Measurements from ENCODE around the gene SREK1.

The SREK1 gene

GRCh38 chr5:66168226-66168625, 24.1 kb downstream of the SREK1 start:
- Histone ChIP-seq H3K36me3 (ENCODE audit: control insufficient read depth, low read length) (peaks cover 83% of the 10 kb centered on the region), H3K9me3 (ENCODE audit: control insufficient read depth, insufficient read depth, low read length) (no peaks in the 10 kb centered on the region), H4K20me1 (ENCODE audit: control insufficient read depth, insufficient read depth, low read depth, low read length) (no peaks in the 10 kb centered on the region), H3K4me3 (ENCODE audit: low read length) (no peak overlapping the region), H3K4me2 (ENCODE audit: low read length) (peak overlapping the region; percentile 63), H3K27ac (ENCODE audit: low read depth, low read length) (peak overlapping the region; percentile 74), H3K79me2 (ENCODE audit: control insufficient read depth, low read length) (peaks cover 42% of the 10 kb centered on the region), H3K27me3 (ENCODE audit: control insufficient read depth, low read length) (no peaks in the 10 kb centered on the region), H3F3A (ENCODE audit: control insufficient read depth, insufficient read depth) (peaks cover 36% of the 10 kb centered on the region), H3K9me2 (replicated peaks; ENCODE audit: control insufficient read depth, low read length) (no peaks in the 10 kb centered on the region), H3K4me1 (ENCODE audit: control insufficient read depth, low read length) (peaks cover 80% of the 10 kb centered on the region)
- TF ChIP-seq, protein P1, sequence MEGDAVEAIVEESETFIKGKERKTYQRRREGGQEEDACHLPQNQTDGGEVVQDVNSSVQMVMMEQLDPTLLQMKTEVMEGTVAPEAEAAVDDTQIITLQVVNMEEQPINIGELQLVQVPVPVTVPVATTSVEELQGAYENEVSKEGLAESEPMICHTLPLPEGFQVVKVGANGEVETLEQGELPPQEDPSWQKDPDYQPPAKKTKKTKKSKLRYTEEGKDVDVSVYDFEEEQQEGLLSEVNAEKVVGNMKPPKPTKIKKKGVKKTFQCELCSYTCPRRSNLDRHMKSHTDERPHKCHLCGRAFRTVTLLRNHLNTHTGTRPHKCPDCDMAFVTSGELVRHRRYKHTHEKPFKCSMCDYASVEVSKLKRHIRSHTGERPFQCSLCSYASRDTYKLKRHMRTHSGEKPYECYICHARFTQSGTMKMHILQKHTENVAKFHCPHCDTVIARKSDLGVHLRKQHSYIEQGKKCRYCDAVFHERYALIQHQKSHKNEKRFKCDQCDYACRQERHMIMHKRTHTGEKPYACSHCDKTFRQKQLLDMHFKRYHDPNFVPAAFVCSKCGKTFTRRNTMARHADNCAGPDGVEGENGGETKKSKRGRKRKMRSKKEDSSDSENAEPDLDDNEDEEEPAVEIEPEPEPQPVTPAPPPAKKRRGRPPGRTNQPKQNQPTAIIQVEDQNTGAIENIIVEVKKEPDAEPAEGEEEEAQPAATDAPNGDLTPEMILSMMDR (IDR thresholded peaks at IDR 0.05; ENCODE audit: low read depth, low read length, poor library complexity, severe bottlenecking) = no peak
- TF ChIP-seq EZH2phosphoT487 (IDR thresholded peaks at IDR 0.05; ENCODE audit: borderline replicate concordance, low read length) = no peak

GRCh38 chr5:66169534-66169933, 25.4 kb downstream of the SREK1 start:
- peaks cover 83% of the 10 kb centered on the region for H3K36me3 ChIP-seq (ENCODE audit: control insufficient read depth, low read length)

DNA sequence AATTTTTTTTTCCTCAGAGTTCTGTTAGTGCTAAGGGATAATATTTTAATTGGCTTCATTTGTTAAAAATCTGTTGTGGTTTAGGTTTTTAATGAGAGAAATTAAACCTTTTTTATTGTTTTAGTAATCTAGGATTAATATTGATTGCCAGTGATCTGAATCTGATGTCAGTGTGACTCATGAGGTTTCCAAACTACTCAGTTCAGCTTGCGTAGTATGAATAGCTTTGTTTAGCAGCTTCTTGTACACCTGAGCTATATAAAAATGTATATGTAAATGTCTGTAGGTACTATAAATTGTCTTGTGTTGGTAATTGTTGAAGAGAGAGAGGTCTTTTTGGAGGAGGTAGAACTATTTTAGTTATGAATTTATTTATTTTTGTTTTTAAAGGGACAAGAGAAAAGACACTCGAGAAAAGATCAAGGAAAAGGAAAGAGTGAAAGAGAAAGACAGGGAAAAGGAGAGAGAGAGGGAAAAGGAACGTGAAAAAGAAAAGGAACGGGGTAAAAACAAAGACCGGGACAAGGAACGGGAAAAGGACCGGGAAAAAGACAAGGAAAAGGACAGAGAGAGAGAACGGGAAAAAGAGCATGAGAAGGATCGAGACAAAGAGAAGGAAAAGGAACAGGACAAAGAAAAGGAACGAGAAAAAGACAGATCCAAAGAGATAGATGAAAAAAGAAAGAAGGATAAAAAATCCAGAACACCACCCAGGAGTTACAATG, 26.3 kb downstream of the SREK1 start:
- peaks cover 44% of the 10 kb centered on the region for H3K79me2 ChIP-seq (ENCODE audit: control insufficient read depth, low read length)
- peaks cover 38% of the 10 kb centered on the region for H3F3A ChIP-seq (ENCODE audit: control insufficient read depth, insufficient read depth)
- peak overlapping the region; percentile 63 for H3K4me2 ChIP-seq (ENCODE audit: low read length)
- no peaks in the 10 kb centered on the region for H4K20me1 ChIP-seq (ENCODE audit: control insufficient read depth, insufficient read depth, low read depth, low read length)
- peak overlapping the region; percentile 36 for H3K4me3 ChIP-seq (ENCODE audit: low read length)
- peak overlapping the region; percentile 74 for H3K27ac ChIP-seq (ENCODE audit: low read depth, low read length)
- no peaks in the 10 kb centered on the region for H3K27me3 ChIP-seq (ENCODE audit: control insufficient read depth, low read length)
- TF ChIP-seq, protein P1 (IDR thresholded peaks at IDR 0.05; ENCODE audit: low read depth, low read length, poor library complexity, severe bottlenecking) = no peak
- TF ChIP-seq EZH2phosphoT487 (IDR thresholded peaks at IDR 0.05; ENCODE audit: borderline replicate concordance, low read length) = no peak
- peaks cover 65% of the 10 kb centered on the region for H3K4me1 ChIP-seq (ENCODE audit: control insufficient read depth, low read length)
- peaks cover 85% of the 10 kb centered on the region for H3K36me3 ChIP-seq (ENCODE audit: control insufficient read depth, low read length)
- no peaks in the 10 kb centered on the region for H3K9me3 ChIP-seq (ENCODE audit: control insufficient read depth, insufficient read depth, low read length)
- no peaks in the 10 kb centered on the region for H3K9me2 ChIP-seq (replicated peaks; ENCODE audit: control insufficient read depth, low read length)

More at GRCh38 chr5:66169534-66169933, 25.4 kb downstream of the SREK1 start:
- H3K4me1 ChIP-seq (ENCODE audit: control insufficient read depth, low read length) = peaks cover 71% of the 10 kb centered on the region
- TF ChIP-seq EZH2phosphoT487 (IDR thresholded peaks at IDR 0.05; ENCODE audit: borderline replicate concordance, low read length) = no peak
- TF ChIP-seq, protein P1 (IDR thresholded peaks at IDR 0.05; ENCODE audit: low read depth, low read length, poor library complexity, severe bottlenecking) = no peak
- no peaks in the 10 kb centered on the region for H4K20me1 ChIP-seq (ENCODE audit: control insufficient read depth, insufficient read depth, low read depth, low read length)
- peak overlapping the region; percentile 39 for H3K4me3 ChIP-seq (ENCODE audit: low read length)
- H3K4me2 ChIP-seq (ENCODE audit: low read length) = peak overlapping the region; percentile 63
- H3K79me2 ChIP-seq (ENCODE audit: control insufficient read depth, low read length) = peaks cover 43% of the 10 kb centered on the region
- peaks cover 38% of the 10 kb centered on the region for H3F3A ChIP-seq (ENCODE audit: control insufficient read depth, insufficient read depth)
- peak overlapping the region; percentile 74 for H3K27ac ChIP-seq (ENCODE audit: low read depth, low read length)
- no peaks in the 10 kb centered on the region for H3K9me3 ChIP-seq (ENCODE audit: control insufficient read depth, insufficient read depth, low read length)
- H3K9me2 ChIP-seq (replicated peaks; ENCODE audit: control insufficient read depth, low read length) = no peaks in the 10 kb centered on the region
- H3K27me3 ChIP-seq (ENCODE audit: control insufficient read depth, low read length) = no peaks in the 10 kb centered on the region
